Measurements from ENCODE around the gene NUCKS1.
"Not testable (repeated sequence)": the region's sequence is repeated elsewhere in the genome, so short reads cannot be mapped to it uniquely, and the experiment has no call there.

The NUCKS1 gene

DNA sequence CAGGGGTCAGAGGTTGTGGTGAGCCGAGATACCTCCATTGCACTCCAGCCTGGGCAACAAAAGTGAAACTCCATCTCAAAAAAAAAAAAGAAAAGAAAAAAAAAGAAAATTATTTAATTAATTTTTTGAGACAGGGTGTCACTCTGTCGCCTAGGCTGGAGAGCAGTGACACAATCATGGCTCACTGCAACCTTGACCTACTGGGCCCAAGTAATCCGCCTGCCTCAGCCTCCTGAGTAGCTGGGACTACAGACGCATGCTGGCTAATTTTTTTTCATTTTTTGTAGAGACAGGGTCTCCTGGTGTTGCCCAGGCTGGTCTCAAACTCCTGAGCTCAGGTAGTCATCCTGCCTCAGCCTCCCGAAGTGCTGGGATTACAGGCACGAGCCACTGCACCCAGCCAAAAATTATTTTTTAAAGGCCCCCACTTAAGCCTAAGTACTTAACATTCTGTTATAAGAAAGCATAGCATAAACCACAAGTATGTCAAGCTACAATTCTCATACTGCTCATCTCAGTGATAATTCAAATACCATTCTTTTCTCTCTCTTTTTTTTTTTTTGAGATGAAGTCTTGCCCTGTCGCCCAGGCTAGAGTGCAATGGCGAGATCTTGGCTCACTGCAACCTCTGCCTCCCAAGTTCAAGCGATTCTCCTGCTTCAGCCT is 19.9 kb downstream of the NUCKS1 start:
- no peak for DNase-seq

DNA sequence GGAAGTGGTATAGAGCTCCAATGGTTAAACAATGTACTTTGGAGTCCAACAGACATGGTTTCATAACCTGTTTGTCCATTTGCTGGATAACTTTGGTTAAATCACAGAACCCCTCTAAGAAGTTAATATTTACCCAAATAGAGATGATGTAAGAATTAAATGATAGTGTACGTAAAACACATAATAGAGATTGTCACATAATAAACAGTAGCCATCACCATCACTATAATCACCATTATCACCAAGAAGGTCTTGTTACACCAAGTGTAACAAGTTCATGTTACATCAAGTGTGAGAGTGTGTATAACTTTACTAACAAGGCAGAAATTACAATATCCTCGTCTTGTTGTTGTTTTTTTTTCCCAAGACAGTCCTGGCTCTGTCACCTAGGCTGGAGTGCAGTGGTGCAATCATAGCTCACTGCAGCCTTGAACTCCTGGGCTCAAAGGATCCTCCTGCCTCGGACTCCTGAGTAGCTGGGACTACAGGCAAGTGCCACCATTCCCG is 23.3 kb downstream of the NUCKS1 start:
- no peak for DNase-seq

DNA sequence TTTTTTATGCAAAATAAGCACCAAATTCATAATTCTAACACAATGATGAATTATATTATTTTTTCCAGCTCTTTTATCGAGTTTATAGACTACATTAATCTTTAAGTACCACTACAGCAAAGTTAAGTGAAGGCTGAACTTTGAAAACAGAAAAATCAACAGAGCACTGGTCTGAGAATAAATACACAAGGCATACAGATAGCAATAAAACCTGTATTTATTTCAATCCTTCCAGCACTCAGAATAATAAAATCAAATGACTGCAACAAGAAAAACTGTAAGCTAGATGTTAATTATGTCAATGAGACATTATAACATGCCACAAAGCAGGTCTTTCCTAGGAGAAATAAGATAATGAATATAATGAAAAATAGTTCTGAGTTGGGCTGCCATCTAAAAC is 24.5 kb downstream of the NUCKS1 start:
- no peak for DNase-seq

DNA sequence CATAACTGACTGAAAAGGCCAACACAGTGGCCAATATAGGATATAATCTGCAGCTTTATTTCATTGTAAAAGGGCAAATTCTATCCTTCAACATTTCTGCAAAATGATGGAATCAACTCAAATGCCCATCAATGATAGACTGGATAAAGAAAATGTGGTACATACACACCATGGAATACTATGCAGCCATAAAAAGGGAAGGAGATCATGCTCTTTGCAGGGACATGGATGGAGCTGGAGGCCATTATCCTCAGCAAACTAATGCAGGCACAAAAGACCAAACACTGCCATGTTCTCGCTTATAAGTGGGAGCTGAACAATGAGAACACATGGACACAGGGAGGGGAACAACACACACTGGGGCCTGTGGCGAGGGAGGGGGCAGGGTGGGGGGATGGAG is 29.2 kb downstream of the NUCKS1 start:
- DNase-seq, result not testable (repeated sequence)

DNA sequence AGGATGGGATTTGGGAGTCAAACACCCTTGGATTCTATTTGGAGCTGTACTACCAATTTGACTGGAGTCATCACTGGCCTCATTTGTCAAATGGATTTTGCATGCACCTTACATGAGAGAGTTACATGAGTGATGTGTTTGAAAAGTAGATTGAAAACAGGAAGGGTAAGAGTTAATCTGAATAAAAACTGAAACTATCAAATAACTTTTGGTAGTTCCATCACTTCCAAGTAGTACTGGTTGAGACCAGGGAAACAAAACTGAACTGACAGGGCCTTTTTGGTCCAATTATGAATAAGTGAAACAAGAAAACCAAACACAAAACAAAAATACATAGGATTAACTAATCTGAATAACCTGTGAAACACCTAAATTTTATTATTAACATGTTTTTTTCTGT is 30.2 kb downstream of the NUCKS1 start:
- DNase-seq, result no peak

DNA sequence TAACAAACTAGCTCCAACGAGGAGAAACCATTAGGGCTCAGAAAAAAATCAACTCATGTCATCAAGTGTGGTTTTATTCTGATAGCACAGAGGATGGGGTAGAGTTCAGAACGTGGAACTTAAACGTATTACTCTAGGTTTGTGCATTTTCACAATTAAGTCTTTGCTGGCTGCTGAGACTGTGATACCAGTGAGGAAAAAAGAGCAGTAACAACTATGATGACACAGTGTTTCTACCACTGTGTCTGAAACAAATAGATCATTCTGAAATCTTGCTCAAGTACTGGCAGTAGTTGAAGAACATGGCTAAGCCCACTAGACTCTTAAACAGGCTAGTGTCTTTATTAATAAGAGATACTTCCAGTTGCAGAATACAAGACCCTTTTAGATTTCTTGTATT is 31.0 kb downstream of the NUCKS1 start:
- DNase-seq, result no peak

DNA sequence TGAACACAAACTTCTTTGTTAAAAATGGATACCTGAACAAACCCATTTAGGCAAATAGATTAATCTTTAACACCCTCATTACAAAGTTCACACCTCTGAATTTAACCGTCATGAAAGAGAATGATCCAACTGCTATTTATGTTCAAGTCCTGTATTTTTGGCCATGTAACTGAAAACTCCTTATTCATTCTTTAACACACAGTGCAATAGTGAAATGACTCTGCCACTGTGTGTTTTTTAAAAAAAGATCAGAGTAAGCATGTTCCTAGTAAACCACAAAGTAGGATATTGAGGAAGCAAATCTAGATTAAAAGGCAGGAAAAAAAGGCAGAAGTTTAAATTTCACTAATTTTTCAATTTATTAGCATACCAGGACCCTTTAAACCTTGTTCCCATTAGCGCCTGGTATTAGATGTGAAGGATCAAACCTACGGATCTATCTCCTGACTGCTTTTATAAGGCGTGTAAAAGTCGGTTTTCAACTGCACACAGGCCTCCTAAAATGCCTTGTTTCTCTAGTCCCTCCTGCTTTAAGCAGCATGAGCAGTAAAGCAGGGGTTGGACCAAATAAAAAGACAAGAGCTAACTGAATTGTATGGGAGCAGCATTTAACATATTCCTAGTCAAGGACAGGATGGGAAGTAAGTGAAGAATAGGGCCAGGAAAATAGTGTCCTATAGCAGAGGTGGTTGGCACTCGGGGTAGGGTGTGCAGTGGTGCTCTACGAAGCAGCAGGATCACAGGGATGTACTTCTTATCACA is 33.4 kb downstream of the NUCKS1 start:
- no peak for DNase-seq

DNA sequence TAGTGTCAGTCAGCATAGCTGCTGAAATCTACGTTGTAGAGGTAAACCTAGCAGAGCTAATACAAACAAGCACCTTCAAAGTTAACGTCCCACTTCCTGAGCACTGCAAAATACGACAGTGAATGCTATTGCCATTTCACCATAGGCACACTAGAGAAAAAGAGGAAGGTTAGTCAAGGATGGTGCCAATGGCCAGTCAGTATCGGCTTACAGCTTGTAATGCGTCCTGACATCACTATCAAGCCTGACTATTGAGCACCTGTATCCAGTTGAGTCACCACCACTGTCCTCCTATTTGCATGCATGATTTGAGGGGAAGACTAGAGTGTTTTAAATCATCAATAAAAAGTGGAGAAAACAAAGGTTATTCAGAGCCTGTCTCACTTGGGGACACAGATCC is 34.4 kb downstream of the NUCKS1 start:
- DNase-seq, result no peak

DNA sequence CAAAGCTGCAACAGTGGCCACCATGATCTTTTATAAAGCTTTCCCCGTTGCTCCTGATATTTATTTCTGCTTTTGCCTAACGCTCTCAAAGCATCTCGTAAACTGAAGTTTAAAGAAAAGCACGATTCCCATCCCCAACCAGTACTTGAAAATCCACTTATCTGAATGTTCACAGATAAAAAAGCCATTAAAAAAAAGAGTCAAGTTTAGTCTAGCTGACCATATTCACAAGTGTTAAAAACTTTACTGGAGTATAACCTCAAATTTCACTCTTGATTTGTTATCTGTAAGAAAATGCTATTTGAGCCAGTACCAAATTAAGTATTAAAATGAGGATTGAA is 35.1 kb downstream of the NUCKS1 start:
- DNase-seq, result no peak

DNA sequence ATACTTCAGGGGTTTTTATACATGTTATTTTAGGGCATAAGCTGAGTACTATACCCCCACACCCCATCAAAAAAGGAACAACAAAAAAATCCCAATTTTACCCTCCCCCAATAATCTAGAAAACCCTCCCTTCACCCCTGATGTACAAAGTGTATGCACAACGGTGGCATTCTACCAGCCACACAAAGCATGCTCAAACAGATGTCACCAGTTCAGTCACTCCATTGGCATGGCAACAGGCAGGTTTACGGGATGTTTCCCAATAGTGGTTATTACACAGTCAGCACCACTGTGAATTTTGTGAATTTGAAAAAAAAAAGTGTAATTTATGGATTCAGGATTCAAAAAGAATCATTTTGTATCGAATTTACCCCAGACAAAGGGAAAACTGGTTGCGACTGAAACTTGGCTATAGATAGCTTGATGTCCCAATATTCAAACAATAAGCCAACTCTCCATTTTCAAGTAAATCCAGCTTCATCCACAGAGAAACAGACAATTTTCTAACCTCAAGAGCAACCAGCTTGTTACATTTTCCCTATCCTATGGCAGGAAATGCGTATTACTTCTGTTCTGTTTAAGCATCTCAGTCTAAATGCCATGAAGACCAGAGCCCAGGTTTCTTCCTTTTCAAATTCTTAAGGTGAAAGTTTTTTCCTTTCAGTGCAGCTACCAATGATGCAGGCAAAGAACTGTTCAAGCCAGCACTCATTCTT is 35.6 kb downstream of the NUCKS1 start:
- DNase-seq, result no peak

DNA sequence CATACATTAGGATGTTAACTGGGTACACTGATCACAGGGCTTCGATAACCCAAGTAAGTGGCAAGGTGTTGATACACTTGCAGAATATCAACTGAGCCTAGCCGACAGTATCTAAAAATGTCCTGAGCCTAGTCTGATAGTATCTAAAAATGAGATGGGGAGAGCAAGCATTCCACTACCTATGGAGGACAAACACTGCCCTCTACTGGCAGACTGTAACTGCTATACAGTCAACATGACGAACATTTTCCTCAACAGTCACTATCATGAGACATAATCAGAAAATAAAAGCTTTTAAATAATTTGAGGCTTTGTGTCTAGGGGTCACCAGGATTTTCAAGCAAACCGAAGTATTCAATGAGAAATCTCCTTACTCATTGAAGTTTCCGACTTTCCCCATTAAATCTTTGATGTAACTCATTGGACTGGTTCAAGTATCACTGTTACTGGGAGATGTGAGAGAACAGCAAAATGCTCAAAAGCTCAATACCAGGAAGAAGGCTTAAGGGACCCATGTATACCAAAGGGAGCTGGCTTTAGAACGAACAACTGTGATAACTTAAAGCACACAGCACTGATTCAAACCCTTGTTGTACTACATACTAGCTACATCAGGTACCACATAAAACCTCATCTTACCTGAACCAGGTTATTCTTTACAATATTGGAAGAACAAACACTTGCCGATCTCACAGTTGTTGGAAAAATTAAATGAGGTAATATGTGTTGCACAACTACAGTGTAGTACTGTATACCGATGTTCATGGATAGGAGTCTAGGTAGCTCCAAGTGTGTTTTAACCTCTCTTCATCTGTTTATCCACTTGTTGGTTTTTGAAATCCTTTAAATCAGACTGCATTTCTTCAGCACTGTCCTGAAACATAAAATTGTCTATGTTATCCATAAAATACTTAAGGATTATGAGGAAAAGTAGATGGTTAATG is 38.6 kb downstream of the NUCKS1 start:
- peak; percentile 77 for DNase-seq

DNA sequence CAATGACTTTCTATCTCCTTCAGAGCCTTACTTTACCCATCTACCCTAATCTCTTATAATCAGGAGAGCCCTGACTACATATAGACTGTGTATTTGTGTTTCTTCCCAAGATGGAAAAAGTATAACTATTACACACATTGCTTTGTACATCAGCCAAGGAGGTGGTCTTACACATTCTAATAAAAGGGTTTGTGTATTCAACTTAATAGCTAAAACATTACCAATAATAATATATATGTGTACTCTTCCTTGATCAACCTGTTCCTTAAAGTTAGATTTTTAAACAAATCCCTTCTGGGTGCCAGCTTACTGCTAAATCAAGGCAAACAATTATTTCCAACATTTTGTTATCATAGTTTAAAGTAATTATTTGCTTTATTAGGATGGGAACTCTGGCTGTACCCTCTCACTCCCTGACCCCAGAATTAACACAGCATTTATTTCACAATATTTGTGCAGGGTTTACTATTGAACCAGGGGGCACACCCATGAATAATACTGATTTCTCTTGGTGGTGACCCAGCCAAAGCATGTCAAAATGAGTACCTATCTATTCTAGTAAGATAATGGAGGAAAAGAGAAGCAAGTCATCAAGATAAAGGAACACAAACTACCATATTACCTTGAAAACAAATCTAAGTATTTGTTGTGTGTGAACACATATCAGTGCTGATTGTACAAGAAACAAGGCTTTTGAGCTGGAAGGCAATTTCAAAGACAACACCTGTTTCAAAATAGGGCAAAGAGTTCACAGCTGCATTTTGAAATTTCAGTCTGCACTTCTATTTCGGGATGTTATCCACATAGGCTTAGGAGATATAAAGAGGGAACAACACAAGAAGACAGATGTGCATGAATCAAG is 39.5 kb downstream of the NUCKS1 start:
- DNase-seq, result no peak

DNA sequence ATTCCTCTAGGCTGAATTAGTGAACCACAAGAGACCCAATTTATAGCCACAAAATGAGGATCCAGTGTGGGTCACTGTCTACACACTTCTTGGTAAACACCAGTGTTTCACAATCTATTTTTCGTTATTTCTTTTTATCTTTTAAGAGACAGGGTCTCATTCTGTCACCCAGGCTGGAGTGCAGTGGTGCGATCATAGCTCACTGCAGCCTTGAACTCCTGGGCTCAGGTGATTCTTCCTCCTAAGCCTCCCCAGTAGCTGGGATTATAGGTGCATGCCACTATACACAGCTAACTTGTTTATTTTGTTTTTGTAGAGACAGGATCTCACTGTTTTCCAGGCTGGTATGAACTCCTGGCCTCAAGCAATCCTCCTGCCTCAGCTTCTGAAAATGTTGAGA is 40.3 kb downstream of the NUCKS1 start:
- DNase-seq, result no peak

DNA sequence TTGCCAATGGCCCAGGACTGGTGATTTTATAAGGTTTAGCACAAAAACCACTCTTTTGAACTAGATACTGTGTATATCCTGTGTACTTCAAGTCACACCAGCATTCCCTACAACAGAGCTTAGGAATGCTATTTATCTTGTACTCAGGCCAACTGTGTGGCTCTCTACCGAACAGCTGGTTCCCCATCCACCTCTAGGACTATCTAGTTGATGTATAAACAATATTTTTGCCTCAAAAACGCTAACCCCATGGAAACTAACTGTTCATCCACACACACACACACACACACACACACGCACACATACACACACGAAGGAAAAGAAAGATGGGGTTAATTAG is 41.0 kb downstream of the NUCKS1 start:
- DNase-seq, result no peak

DNA sequence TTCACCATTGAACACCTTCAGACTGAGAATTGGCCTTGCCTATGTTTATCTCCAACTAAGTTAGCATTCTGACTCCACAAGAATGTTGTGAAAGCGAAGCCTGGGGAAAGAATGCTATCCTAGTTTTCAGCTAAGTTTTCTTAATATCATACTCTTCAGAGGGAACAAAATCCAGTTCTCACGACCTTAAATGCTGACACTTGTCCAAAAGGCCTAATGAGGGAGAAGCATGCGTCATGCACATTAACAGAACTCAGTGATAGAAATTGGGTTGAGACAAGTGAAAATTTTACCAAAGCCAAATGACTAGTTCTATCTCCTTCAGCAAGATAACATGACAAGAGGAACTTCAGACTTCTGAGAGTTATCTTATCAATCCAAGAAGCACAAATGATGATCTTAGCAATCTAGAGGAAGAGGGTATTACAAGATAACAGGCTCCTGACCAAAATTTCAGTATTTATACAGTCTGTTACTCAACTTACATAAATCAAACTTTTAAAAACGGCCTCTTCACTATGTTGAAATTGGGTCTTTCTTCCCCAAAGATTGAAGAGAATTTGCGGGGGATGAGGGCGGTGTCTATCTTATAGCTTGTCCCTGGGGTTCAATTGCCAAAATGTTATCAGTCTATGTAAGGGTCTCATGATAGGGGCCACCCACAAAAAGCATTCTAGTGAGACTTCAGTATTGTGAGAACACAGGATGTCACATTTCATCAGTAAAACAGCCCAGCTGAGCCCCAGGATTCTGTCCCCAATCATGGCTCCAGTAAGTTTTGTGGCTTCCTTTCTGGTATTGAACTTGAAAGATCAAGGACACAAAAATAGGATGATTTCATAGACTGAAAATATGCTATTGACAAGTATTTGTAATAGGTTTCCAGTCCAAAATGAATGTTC is 43.1 kb downstream of the NUCKS1 start:
- no peak for DNase-seq

DNA sequence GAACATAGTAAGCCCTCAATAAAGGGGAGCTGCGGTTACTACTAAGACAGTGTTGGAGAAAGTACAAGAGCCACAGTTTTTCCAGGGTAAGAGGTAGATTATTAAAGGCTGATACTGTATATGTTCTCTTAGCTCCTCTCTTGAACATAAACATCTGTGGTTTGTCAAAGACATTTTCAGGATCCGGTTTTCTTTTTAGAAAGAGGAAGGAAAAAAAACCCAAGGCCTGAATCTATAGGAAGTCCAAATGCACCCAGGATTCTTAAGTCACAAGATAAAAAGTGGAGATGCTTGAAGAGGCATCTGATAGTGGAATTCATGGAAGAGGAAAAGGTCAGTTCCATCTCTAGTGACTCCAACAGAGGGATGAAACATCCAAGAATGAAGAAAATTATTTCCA is 45.1 kb downstream of the NUCKS1 start:
- no peak for DNase-seq

DNA sequence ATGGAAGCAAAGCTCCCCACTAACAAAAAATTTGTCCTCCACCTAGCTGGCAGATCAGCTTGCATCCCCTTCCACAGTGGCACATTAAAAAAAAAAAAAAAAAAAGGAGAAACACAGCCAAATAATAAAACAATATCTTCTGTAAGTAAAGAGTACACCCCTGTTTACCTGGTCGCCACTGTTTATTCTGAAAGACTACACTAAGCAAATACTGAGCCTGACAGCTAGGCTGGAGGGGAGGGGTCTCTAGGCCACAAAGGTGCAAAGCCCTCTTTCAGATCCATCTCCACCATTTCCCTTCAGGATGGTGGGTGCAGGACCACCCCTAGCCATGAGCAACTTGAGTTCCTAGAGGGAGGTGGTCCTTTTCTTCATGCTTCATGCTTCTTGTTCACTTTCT is 46.9 kb downstream of the NUCKS1 start:
- DNase-seq, result no peak

DNA sequence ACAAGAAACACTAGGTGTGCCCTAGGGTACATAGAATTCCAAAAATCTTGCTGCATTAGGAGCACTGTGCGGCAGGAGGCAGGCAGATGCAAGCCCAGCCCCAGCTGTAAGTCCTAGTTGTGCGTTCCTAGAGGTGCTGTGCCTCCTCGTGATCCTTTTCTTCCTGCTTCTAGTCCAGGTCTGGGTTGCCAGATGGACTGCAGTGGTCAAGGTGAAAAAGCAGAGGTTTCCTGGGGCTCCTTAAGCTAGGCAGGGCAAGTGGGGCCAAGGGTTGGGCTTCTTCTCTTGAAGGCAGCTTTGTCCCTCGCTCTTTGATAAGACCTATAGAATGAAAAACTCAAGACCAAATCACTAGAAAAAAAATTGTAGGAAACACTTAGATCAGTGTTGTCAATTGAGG is 48.1 kb downstream of the NUCKS1 start:
- DNase-seq, result no peak

DNA sequence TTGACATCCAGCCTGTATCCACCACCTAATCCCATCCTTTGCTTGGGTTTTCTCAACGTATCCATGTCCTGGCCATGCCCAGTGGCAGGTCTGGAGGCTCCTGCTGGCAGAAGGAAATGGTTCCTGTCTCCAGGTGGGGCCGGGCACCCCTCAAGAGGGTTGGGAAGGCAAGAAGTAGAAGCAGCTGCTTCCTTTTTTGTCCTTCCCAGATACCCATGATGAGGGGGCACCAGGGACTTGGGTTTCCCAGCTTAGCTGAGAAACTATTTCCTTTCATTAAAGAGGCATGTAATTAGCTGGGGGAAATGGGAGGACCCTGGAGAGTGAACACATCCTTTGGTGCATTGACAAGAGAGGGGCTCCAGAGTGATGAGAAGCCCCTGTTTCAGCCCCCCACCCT is 48.6 kb downstream of the NUCKS1 start:
- DNase-seq, result no peak

DNA sequence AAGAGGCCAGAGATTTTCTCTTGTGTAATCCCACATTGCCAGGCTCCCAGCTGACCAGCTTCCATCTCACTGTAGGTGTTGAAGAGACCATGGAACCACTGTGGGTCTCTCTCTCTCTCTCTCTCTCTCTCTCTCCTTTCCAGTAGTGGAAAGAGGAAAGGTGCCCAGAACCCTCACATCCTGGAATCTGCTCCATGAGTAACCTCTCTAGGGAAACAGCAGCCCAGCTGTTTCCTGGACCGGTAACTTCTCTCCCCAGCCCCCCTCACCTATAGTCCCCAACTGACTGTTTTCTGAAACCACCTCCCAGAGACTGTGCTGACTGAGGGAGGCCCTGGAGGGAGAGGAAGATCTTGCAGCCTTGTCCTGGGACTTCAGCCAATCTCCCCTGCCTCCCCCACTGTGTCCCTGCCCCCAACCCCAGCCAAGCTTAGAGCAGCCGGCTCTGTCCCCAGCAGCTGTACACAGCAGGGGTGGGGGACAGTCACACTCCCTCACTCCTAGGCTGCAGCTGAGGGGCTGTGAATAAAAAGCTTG is 49.0 kb downstream of the NUCKS1 start:
- no peak for DNase-seq

DNA sequence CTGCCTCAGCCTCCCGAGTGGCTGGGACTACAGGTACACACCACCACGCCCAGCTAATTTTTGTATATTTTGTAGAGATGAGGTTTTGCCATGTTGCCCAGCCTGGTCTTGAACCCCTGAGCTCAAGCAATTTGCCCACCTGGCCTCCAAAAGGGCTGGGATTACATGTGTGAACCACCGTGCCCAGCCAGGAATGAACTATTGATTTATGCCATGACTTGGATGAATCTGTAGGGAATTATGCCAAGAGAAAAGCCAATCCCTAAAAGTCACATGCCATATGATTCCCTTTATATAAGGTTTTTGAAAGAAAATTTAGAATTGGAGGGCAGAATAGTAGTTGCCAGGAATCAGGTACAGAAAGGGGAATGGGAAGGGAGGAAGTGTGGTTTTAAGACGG is 50.6 kb downstream of the NUCKS1 start:
- DNase-seq, result no peak
